ENCODE results near the gene PHLPP1.

GRCh38 chr18:62984656-62985315 is 269.4 kb downstream of the PHLPP1 start:
- TF ChIP-seq POLR2A (IDR thresholded peaks at IDR 0.05; ENCODE audit: low read depth, low read length) (no peak), CEBPB (IDR thresholded peaks at IDR 0.05; ENCODE audit: low read depth, low read length) (no peak), MAZ (IDR thresholded peaks at IDR 0.05; ENCODE audit: borderline replicate concordance, low read depth, low read length) (no peak), USF2 (IDR thresholded peaks at IDR 0.05; ENCODE audit: low read depth, low read length) (no peak), RAD21 (IDR thresholded peaks at IDR 0.05; ENCODE audit: low read length) (no peak), RFX5 (IDR thresholded peaks at IDR 0.05; ENCODE audit: low read depth, low read length) (no peak), RCOR1 (IDR thresholded peaks at IDR 0.05; ENCODE audit: insufficient replicate concordance, low read length) (no peak), MAFK (IDR thresholded peaks at IDR 0.05; ENCODE audit: low read depth, low read length) (no peak)
- TF ChIP-seq, protein P1, sequence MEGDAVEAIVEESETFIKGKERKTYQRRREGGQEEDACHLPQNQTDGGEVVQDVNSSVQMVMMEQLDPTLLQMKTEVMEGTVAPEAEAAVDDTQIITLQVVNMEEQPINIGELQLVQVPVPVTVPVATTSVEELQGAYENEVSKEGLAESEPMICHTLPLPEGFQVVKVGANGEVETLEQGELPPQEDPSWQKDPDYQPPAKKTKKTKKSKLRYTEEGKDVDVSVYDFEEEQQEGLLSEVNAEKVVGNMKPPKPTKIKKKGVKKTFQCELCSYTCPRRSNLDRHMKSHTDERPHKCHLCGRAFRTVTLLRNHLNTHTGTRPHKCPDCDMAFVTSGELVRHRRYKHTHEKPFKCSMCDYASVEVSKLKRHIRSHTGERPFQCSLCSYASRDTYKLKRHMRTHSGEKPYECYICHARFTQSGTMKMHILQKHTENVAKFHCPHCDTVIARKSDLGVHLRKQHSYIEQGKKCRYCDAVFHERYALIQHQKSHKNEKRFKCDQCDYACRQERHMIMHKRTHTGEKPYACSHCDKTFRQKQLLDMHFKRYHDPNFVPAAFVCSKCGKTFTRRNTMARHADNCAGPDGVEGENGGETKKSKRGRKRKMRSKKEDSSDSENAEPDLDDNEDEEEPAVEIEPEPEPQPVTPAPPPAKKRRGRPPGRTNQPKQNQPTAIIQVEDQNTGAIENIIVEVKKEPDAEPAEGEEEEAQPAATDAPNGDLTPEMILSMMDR (conservative IDR thresholded peaks at IDR 0.05; ENCODE audit: low read depth, low read length): no peak

Data from IMR-90 (cell line).